Colonic mucosa (tissue), 4 donors: ENCODE measurements around the gene UBE2G2. TPM values are rescaled to one million over a fixed set of nuclear protein-coding genes. Genes with fewer than 3 reads are reported as not detected.

ENCODE experiments used
- DNase-seq: peaks from one replicate; pipeline ENCODE4 v3.0.0-alpha.2; 2020
- H3K27ac ChIP-seq: fragments of 200-600 bp; one replicate; pipeline ENCODE4 v1.8.0; 2021
- H3K27me3 ChIP-seq: fragments of 200-600 bp; one replicate; pipeline ENCODE4 v1.8.0; 2021
- H3K36me3 ChIP-seq: fragments of 200-600 bp; one replicate; pipeline ENCODE4 v1.8.0; 2021
- H3K4me1 ChIP-seq: fragments of 200-600 bp; one replicate; pipeline ENCODE4 v1.8.0; 2021; ENCODE audit warnings: mild to moderate bottlenecking
- H3K4me3 ChIP-seq: fragments of 200-600 bp; one replicate; pipeline ENCODE4 v1.8.0; 2021
- H3K9ac ChIP-seq, 2 donors: one replicate each; pipeline ENCODE4 v1.7.0; 2013; ENCODE audit warnings: control low read depth in 2 of 2, low read depth in 2 of 2, low read length in 2 of 2
- H3K9me3 ChIP-seq: fragments of 200-600 bp; one replicate; pipeline ENCODE4 v1.8.0; 2021
- CTCF ChIP-seq: fragments of 200-600 bp; IDR thresholded peaks from one replicate; pipeline ENCODE4 v1.8.0; 2022; ENCODE audit warnings: antibody characterized with exemption, mild to moderate bottlenecking
- intact Hi-C: fragments of 100-400 bp; cut with DNase I; formaldehyde crosslinking; loops from one replicate; pipeline ENCODE4 v1.14.1; 2022
- total RNA-seq, 2 donors: library from RNA; stranded (reverse); fragmentation: NEBNext Ultra II Directional in 1 of 2; extraction: Animal tissue kit (Norgen Biotek cat#: 25700) in 1 of 2; gene quantifications; one replicate each; pipeline ENCODE4 v1.2.1, GENCODE V29; 2021
- donor health status: healthy.
- donor health status: DM: no; HTN: no; CAD: no.
- donor health status: DM: no; HTN: no; CAD: no.

The UBE2G2 gene
- total RNA-seq, 2 donors from 2014 or later = 50.3 to 76.1 TPM

GRCh38 chr21:44848821-44849521 is 47.4 kb upstream of the UBE2G2 start:
- no peaks in the 10 kb centered on the region for H3K27me3 ChIP-seq
- H3K27ac ChIP-seq = peak overlapping the region; percentile 73
- H3K36me3 ChIP-seq = peaks cover 4% of the 10 kb centered on the region
- no peaks in the 10 kb centered on the region for H3K9me3 ChIP-seq
- TF ChIP-seq CTCF = no peak
- intact Hi-C loops = no loop called here
- DNase-seq = no peak
- no peak overlapping the region for H3K4me3 ChIP-seq
- H3K4me1 ChIP-seq = peaks cover 41% of the 10 kb centered on the region
- H3K9ac ChIP-seq = peak overlapping the region; percentile 28 to 40

- no peaks in the 10 kb centered on the region for H3K9me3 ChIP-seq
- H3K27ac ChIP-seq = no peak overlapping the region
- no peak overlapping the region for H3K9ac ChIP-seq
- no peak for DNase-seq
- H3K4me1 ChIP-seq = peaks cover 38% of the 10 kb centered on the region
- no peaks in the 10 kb centered on the region for H3K27me3 ChIP-seq
- no peak for TF ChIP-seq CTCF
- intact Hi-C loops = no loop called here
- H3K4me3 ChIP-seq = no peak overlapping the region
- H3K36me3 ChIP-seq = peaks cover 4% of the 10 kb centered on the region
Measured at GRCh38 chr21:44847261-44848056, 45.8 kb upstream of the UBE2G2 start.

DNA sequence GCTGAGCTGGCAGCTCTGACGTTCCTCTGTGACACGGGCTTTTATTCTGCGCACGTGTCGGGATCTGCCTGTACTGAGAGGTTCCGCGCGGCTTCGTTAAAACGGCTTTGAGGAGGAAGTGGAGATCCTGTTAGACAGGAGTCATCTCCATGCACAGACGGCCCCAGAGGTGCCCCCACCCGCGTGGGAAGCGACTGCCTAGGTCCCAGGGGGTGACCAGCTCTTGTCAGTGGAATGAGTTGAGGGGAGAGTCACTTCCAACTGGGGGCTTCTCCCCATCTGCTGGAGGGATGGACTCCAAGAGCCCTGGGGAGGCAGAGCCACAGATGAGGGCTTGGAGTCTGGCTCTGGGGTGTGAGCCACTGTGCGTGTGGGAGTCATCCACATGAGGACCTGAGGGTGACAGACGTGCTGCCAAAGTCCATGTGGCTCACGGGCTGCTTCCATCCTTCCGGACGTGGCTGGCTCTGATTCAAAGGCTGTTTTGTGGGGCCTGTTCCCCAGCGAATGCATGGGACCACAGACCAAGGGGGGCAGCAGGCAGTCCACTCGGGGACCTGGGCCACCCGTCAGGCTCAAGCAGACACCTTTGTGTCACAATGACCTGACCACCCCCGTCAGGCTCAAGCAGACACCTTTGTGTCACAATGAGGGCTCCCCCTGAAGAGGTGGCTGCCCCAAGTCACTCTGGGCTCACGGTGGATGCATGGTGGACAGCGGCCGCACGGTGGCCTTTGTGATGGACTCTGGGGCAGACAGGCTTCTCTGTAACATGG is 45.1 kb upstream of the UBE2G2 start:
- Histone ChIP-seq H3K9ac (peak overlapping the region in 1 of 2 donors; percentile 55), H3K4me1 (peaks cover 38% of the 10 kb centered on the region), H3K27me3 (no peaks in the 10 kb centered on the region), H3K27ac (no peak overlapping the region), H3K9me3 (no peaks in the 10 kb centered on the region), H3K36me3 (peaks cover 4% of the 10 kb centered on the region), H3K4me3 (no peak overlapping the region)
- intact Hi-C loops = no loop called here
- peak; percentile 59 for DNase-seq
- no peak for TF ChIP-seq CTCF

DNA sequence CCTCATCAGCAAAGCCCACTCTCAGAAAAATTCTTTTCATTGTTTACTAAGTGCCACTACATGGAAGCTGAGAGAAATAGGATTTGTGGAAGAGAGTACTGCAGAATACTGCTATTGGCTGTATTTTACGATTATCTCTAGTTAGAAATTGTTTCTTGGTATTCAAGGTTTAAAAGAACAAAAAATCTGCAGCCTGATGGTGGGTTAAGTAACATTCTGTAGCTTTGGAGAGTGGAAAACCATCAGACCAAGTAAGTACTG is 44.5 kb upstream of the UBE2G2 start:
- TF ChIP-seq CTCF = no peak
- H3K9me3 ChIP-seq = no peaks in the 10 kb centered on the region
- no peaks in the 10 kb centered on the region for H3K27me3 ChIP-seq
- H3K4me1 ChIP-seq = peaks cover 38% of the 10 kb centered on the region
- H3K36me3 ChIP-seq = peaks cover 4% of the 10 kb centered on the region
- peak overlapping the region; percentile 29 for H3K4me3 ChIP-seq
- H3K27ac ChIP-seq = no peak overlapping the region
- H3K9ac ChIP-seq = peak overlapping the region in 1 of 2 donors; percentile 55
- DNase-seq = no peak
- intact Hi-C loops = no loop called here

DNA sequence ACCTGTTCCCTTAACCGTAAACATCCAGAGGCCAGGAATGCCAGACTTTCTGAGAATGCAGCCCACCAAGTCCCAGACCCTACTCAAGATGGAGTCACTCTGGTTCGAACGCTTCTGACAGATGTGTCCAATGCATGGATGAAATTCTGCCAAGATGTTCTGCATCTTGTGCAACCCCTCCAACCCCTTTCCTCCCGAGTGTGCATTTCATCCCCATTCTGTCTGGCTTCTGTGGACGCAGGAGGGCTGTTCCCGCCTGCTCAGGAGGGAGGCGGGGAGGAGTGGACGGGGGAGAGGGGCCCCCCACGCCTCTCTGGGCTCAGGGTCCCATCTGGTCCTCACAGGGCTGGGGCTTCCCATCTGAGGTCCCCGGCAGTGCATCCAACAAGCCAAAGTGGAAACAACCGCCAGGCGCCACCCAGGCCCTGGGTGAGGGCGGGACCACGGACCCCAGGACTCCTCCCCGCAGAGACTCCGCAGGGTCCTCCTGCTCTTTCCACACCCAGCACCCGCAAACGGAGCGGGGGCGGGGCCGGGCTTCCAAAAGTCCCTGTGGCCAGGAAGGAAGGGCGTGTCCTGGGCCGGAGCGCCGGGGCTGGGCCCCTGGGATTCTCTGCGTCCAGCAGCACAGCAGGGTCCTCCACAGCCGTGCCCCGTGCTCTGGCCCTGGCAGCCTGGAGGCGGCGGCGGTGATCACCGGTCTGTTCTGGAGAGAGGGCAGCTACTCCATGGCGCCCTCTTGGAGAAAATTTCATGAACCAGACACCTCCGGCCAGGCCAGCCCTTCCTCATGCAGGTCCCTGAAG is 44.0 kb upstream of the UBE2G2 start:
- intact Hi-C loops = no loop called here
- Histone ChIP-seq H3K27ac (no peak overlapping the region), H3K27me3 (no peaks in the 10 kb centered on the region), H3K9me3 (no peaks in the 10 kb centered on the region), H3K36me3 (peaks cover 4% of the 10 kb centered on the region), H3K9ac (peak overlapping the region; percentile 48 to 55), H3K4me3 (peak overlapping the region; percentile 29), H3K4me1 (peaks cover 37% of the 10 kb centered on the region)
- no peak for TF ChIP-seq CTCF
- DNase-seq = peak; percentile 76
